Fibroblast of lung (primary cell): ENCODE data around the gene PNMA8B.

Source experiments
- CTCF ChIP-seq, 2 donors: IDR thresholded peaks in 1 of 2; conservative IDR thresholded peaks in 1 of 2; 1 replicate in 1 of 2; 2 replicates in 1 of 2; pipeline ENCODE4 v1.5.1; 2011 to 2012; ENCODE audit warnings: low read length in 2 of 2, control low read depth in 1 of 2, inconsistent platforms in 1 of 2, low read depth in 1 of 2, mild to moderate bottlenecking in 1 of 2
- EZH2 ChIP-seq: IDR thresholded peaks from 2 replicates; pipeline ENCODE4 v1.5.1; 2012; ENCODE audit warnings: low read length, control low read depth, mild to moderate bottlenecking; ENCODE audit errors: missing control alignments

- TF ChIP-seq CTCF (conservative IDR thresholded peaks at IDR 0.05 in 1 of 2, IDR thresholded peaks at IDR 0.05 in 1 of 2; ENCODE audit: low read depth in 1 of 2, low read length in 2 of 2): no peak
- no peak for TF ChIP-seq EZH2
Observed at GRCh38 chr19:46521241-46521868, 25.7 kb upstream of the PNMA8B start.
